ENCODE results near the gene B3GNT5. TPM values are rescaled to one million over a fixed set of nuclear protein-coding genes. Genes with fewer than 3 reads are reported as not detected.

The B3GNT5 gene
- total and polyA plus RNA-seq, 7 donors: 12.1 to 98.9 (median 54.7) TPM

DNA sequence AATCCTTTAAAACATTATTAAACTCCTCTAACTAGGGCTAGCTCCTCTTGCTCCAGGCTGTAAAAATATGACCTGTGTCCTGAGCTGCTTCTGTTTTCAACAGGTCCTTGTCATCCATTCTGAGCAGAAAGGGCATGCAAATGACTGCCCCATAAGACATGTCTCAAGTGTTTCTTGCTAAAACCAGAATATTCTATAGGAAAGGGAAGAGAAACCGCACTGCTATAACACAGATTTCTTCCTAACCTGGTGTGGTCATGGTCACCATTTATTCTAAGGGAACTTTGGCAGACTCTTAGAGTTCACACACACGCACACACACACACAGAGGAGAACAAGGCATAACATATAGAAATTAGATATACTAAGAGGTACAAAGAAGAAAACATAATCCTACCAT is 34.2 kb upstream of the B3GNT5 start:
- no peak for ATAC-seq
- TF ChIP-seq, protein P1, sequence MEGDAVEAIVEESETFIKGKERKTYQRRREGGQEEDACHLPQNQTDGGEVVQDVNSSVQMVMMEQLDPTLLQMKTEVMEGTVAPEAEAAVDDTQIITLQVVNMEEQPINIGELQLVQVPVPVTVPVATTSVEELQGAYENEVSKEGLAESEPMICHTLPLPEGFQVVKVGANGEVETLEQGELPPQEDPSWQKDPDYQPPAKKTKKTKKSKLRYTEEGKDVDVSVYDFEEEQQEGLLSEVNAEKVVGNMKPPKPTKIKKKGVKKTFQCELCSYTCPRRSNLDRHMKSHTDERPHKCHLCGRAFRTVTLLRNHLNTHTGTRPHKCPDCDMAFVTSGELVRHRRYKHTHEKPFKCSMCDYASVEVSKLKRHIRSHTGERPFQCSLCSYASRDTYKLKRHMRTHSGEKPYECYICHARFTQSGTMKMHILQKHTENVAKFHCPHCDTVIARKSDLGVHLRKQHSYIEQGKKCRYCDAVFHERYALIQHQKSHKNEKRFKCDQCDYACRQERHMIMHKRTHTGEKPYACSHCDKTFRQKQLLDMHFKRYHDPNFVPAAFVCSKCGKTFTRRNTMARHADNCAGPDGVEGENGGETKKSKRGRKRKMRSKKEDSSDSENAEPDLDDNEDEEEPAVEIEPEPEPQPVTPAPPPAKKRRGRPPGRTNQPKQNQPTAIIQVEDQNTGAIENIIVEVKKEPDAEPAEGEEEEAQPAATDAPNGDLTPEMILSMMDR (IDR thresholded peaks at IDR 0.05): no peak
- no peak overlapping the region for H3K27ac ChIP-seq

GRCh38 chr3:183220828-183221227 is 32.2 kb upstream of the B3GNT5 start:
- Histone ChIP-seq H3K4me3 (no peak overlapping the region), H3K27me3 (ENCODE audit: insufficient read depth in 3 of 3, low read length in 2 of 3) (no peaks in the 10 kb centered on the region), H3K27ac (no peak overlapping the region), H3K9me3 (no peaks in the 10 kb centered on the region), H3K36me3 (ENCODE audit: insufficient read depth in 1 of 2, low read depth in 1 of 2) (no peaks in the 10 kb centered on the region), H3K4me1 (no peaks in the 10 kb centered on the region)
- WGBS, 3 donors: 38 to 51% (median 42%) methylated on average over 5 of the region's 5 CpGs
- ATAC-seq (peak in 2 of 4 donors; percentile 23 to 44), DNase-seq (no peak)
- TF ChIP-seq, protein P1 (IDR thresholded peaks at IDR 0.05): no peak
- intact Hi-C loops (cut with DNase I): no loop called here

More for the DNA sequence above, 34.2 kb upstream of the B3GNT5 start:
- Histone ChIP-seq H3K4me1 (no peaks in the 10 kb centered on the region), H3K9me3 (no peaks in the 10 kb centered on the region), H3K27me3 (ENCODE audit: insufficient read depth in 3 of 3, low read length in 2 of 3) (no peaks in the 10 kb centered on the region), H3K4me3 (no peak overlapping the region), H3K36me3 (ENCODE audit: insufficient read depth in 1 of 2, low read depth in 1 of 2) (no peaks in the 10 kb centered on the region)
- 88 to 96% (median 88%) methylated on average over 2 of the region's 2 CpGs for WGBS, 3 donors
- intact Hi-C loops (cut with DNase I): no loop called here
- DNase-seq: no peak

DNA sequence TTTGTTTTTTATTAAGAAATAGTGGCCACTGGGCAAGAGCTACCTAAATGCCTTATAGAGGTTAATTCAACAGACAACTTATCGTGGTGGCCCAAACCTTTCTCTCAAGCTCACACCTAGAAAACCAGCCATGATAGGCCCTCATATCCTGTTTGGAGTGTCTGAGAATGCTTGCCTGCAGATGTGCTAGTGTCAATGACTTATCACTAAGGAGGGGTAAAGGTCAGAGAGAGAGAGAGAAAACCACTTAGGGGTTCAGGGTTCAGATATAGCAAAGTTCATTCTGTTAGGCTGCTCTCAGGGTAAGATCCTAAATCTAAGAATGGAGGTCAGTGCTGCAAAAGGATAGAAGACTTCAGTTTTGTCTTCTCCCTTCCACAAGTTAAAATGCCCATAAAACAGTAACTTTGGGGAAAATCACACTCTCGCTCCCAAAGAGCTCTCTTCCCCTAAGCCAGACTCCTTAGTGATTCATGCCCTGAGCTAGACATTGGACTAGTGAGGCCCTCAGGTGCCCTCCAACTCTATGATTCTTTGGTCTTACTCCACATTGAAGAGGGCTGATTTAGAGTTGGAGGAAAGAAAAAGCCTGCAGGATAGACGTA is 30.3 kb upstream of the B3GNT5 start:
- Histone ChIP-seq H3K4me3 (no peak overlapping the region), H3K27me3 (ENCODE audit: insufficient read depth in 3 of 3, low read length in 2 of 3) (no peaks in the 10 kb centered on the region), H3K4me1 (no peaks in the 10 kb centered on the region), H3K27ac (no peak overlapping the region), H3K36me3 (ENCODE audit: insufficient read depth in 1 of 2, low read depth in 1 of 2) (no peaks in the 10 kb centered on the region), H3K9me3 (no peaks in the 10 kb centered on the region)
- DNase-seq (no peak), ATAC-seq (no peak)
- WGBS, 3 donors: 94 to 98% (median 96%) methylated on average over 3 of the region's 3 CpGs
- TF ChIP-seq, protein P1 (IDR thresholded peaks at IDR 0.05): no peak
- intact Hi-C loops (cut with DNase I): no loop called here

GRCh38 chr3:183224180-183224970 is 28.7 kb upstream of the B3GNT5 start:
- no peak for ATAC-seq
- intact Hi-C loops (cut with DNase I): no loop called here
- 76 to 91% (median 80%) methylated on average over 11 of the region's 11 CpGs for WGBS, 3 donors
- Histone ChIP-seq H3K9me3 (no peaks in the 10 kb centered on the region), H3K27ac (no peak overlapping the region), H3K4me1 (no peaks in the 10 kb centered on the region), H3K36me3 (ENCODE audit: insufficient read depth in 1 of 2, low read depth in 1 of 2) (peaks cover 0 to 4% of the 10 kb centered on the region in 2 donors), H3K4me3 (no peak overlapping the region), H3K27me3 (ENCODE audit: insufficient read depth in 3 of 3, low read length in 2 of 3) (no peaks in the 10 kb centered on the region)
- TF ChIP-seq, protein P1 (IDR thresholded peaks at IDR 0.05): no peak
- DNase-seq: no peak

Measured in psoas muscle (tissue), 8 donors.